HG02852 (cell line): ENCODE measurements around the gene TTC1.
"Not testable (repeated sequence)": the region's sequence is repeated elsewhere in the genome, so short reads cannot be mapped to it uniquely, and the experiment has no call there.

Experiments
- ATAC-seq: cut with Tn5 transposase; IDR thresholded peaks from one replicate; pipeline ENCODE4 v1.9.1; 2021; ENCODE audit warnings: mild to moderate bottlenecking, moderate library complexity; ENCODE audit not compliant: unreplicated experiment

Gene TTC1, protein sequence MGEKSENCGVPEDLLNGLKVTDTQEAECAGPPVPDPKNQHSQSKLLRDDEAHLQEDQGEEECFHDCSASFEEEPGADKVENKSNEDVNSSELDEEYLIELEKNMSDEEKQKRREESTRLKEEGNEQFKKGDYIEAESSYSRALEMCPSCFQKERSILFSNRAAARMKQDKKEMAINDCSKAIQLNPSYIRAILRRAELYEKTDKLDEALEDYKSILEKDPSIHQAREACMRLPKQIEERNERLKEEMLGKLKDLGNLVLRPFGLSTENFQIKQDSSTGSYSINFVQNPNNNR

DNA sequence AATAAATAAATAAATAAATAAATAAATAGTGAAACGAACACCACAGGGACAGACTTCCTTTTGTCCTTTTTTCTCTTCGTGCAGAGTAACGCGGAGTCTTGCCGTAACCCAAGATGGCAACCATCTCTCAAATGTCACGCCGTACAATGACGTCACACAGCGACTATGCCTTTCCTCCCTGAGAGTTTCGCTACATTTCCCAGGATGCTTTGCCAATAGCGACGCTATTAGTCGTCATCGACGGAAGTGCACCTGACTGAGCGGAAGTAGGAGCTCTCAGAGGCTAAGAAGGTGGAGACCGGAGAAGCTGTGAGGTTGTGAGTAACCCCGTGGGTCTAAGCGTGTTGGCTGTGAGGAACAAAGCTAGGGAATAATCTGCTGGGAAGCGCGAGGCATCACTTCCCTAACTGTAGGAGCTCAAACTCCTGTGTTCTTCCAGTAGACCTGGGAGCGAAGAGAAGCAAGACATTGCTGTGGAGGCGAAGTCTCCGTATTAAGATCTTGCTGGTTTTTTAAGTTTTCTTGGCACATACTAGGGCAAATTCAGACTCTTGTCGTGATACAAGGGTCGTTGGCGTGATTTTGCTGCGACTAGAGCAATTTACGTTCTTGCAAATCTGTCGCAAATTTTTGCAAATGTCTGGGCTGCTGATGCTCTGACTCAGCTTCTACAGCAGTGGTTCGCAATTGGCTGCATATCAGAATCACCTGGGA lies at the start of gene TTC1:
TSS of gene TTC1 (plus strand) at position 263 of the 714 bp plus-strand sequence. CDS start 1,390 bp downstream, outside the sequence.
- peak; percentile 100 for ATAC-seq

DNA sequence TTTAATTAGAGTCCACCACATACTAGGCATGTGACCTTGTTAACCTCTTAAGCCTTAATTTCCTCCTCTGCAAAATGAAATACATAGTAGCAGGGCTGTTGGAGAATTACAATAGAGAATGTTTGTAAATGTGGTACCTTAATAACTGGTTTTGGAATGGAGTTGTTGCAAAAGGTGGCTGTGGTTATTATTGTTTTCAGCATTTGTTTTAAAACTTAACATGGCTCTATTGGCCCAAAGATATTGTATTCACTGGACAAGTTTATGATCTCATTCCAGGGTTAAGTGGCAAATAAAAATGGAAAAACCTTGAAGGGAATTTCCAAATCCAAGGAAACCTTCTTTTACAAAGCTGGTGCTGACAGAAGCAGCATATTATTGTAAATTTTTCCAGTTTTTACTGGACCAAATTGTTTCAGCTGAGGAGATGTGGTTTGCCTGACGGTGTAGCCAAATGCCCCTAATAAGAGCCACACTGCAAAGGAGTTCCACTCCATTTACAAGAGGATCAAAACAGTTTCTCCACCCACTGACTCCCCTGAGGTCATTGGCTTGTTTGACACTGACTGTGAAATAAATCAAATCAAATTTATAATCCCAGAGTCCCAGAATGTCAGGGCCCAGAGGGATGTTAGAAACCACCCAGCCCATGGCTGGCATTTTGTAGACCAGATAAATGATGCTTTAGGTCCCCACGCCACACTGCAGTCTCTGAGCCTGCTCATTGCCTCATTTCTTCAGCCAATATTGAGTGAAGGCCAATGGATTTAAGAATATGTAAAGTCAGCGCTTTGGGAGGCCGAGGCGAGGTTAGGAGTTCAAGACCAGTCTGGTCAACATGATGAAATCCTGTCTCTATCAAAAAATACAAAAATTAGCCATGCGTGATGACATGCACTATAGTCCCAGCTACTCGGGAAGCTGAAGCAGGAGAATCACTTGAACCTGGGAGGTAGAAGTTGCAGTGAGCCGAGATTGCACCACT lies 47.5 kb upstream of the TTC1 start:
- no peak for ATAC-seq

DNA sequence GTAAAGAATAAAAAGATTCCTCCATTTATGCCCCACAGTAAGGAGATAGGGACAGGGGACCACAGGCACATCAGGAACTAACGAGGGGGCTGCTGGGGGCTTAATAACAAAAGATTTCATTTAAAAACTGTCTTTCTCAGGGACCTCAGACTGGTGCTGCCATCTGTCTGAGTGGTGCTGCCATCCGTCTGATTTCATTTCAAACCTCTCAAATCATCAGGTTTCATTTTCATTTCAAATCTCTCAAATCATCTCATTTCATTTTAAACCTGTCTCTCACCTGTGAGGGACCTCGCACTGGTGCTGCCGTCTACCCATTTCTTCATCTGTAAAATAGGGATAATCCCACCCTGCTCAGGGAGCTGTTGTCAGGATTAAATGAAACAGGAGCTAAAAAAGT lies 46.7 kb upstream of the TTC1 start:
- no peak for ATAC-seq

DNA sequence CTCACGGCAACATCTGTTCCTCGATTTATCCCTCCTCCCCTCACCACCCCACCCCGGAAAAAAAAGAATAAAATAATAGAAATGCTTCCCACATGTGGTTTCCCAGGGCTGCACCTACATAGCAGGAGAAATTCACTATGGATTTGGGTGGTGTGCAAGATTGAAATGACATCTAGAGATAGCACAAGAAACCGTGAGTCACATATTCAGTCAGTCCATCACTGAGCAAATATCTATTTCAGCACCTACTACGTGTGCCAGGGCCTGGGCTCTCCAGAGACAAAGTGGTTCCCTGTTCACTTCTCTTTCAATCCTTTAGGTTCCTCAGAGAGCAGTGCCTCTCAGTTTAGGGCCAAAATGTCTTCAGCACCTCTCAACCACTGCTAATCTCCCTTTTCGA lies 45.0 kb upstream of the TTC1 start:
- ATAC-seq = no peak

DNA sequence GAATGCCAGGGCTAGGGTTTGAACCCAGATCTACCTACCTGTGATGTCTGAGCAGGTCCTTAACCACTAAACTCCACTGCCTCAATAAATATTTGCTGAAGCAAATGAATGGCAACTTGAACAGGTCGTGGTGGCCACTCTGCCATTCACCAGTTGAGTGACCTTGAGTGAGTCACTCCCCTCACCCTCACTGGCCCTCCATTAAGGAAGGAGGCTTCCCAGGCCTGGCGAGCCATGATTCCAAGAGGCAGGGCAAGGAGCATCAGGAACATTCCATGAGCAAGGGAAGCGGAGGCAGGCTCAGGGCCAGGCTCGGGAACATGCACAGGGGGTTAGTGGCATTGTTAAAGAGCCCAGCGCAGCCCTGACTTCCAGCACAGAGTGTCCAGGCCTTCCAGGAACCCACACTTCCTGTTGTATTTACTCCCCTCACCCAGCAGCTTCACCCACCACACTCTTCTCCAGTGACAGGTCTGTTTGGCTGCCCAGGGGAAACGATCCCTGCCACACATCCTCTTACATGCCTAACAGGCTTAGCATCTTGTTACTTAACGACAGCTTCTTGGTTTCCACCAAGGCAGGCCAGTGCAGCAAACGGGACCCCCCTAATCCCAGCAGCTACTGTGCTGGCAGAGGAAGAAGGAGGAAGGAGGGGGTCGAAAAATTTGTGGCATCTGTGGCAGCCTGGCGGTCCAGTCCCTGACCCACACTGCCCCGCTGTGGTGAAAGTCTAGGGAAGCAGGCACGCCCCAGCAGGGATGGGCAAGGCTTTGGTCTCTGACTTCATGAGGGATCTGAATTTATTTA lies 43.7 kb upstream of the TTC1 start:
- ATAC-seq = no peak

DNA sequence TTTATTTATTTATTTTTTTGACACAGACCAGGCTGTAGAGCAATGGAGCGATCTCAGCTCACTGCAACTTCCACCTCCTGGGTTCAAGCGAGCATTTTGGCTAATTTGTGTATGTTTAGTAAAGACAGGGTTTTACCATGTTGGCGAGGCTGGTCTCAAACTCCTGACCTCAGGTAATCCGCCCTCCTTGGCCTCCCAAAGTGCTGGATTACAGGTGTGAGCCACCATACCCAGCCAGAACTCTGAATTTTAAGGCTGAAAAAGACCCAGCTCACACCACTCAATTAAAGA lies 43.2 kb upstream of the TTC1 start:
- ATAC-seq = not testable (repeated sequence)

DNA sequence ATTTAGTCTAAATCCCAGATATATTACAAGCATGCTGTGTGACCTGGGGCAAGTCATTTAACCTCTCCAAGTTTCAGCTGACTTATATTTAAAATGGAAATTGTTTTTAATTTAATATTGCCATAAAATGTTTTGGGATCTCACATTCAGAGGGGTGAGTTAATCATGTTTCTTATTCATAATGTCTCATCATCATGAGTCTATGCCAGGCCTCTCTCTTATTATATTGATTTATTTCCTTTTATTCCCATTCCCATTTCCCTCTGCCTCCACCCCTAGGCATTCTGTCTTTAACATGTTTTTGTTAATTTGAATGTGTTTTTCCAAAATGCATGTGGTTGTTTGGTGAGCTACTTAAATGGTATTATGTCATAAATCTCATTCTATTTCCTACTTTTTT lies 39.0 kb upstream of the TTC1 start:
- no peak for ATAC-seq

DNA sequence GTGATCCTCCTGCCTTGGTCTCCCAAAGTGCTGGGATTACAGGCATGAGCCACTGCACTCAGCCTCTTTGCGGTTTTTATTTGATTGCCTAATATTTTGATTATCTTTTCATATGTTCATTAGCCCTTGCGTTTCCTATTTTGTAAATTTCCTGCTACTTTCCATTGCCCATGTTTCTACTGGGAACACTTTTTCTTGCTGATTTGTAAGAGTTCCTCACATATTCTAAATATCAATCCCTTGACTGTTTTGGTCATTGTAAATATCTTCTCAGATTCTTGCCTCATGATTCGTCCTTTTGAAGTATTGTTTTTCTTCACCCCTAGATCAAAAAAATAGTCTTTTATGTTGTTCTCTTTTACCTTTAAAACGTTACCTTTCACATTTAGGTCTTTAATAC lies 37.9 kb upstream of the TTC1 start:
- ATAC-seq = no peak

DNA sequence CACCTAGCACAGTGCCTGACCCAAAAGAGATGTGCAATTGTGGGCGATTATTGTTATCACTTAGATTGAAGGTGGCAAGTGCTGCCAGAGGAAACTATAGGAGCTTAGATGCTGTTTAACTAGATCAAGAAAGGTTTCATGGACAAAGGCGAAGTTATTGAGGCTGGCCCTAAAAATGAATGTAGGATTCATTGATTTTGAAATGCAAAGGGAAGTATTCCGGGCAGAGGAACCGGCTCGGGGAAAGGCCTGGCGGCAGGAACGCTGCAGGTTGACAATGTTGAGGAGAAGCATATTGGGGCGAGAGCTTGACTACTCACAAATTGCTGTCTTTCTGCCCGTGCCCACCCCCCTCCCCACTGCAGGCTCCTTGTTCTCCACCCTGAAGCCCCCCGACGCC lies 37.4 kb upstream of the TTC1 start:
- ATAC-seq = no peak

DNA sequence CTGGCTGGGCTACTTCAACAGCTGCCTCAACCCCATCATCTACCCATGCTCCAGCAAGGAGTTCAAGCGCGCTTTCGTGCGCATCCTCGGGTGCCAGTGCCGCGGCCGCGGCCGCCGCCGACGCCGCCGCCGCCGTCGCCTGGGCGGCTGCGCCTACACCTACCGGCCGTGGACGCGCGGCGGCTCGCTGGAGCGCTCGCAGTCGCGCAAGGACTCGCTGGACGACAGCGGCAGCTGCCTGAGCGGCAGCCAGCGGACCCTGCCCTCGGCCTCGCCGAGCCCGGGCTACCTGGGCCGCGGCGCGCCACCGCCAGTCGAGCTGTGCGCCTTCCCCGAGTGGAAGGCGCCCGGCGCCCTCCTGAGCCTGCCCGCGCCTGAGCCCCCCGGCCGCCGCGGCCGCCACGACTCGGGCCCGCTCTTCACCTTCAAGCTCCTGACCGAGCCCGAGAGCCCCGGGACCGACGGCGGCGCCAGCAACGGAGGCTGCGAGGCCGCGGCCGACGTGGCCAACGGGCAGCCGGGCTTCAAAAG lies 36.9 kb upstream of the TTC1 start:
- ATAC-seq = no peak

DNA sequence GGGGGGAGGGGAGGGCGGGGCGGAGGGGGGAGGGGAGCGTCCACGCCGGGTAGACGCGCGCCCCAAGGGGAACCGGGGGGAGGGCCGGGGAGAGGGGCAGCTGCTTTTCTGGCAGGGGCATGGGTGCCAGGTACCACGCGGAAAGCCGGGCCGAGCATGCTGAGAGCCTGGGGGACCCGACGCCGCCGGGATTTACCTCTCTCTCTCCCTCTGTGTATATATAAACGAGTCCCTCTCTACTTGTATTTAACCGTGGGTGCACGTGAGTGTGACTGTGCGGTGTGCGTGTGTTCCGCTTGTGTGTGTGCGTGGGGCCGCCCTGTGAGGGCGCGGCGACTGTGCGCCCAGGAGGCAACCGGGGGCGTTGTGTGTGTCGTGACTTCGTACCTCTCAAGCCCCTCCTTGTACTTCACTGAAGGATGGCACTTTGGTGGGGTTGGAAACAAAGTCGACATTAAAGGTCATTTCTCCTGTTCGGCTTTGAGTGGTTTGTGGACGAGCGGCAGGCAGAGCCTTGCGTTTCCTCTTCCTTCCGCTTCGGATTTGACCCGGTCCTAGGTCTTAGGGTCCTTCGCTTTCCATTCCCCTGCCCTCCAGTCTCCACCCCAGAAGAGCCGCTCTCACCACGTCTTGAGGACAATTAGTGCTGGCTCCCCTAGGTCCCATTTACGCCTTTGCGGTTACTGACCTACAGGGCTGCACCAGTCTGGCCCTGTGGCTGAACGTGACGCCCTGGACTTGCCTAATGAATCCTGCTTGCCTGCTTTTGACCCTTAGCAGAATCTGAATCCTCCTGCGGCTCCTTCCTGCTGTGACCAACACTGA lies 36.2 kb upstream of the TTC1 start:
- no peak for ATAC-seq

DNA sequence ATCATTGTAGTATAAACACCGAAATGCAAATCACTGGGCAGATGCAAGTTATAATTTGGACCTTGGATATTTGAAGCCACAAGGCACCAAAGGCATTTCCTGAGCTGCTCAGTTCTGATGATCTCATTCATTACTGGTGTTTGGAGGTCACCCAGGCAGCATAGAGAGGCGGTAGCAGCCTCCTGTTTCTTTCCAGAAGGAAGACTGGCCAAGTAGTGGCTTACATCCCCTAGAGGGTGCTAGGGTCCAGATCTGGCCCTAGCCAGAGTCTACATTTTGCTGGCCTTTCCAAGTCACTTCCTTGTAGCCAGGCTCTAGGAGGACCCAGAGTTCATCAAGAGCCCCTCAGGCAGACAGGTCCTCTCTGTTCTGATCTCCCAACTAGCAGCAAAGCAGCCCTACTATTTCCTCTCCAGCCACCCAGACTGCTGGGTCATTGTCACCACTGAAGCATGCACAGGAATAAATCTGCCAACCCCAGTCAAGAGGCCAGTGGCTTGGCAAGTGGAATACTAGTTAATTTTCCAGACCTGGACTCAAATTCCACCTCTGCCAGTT lies 33.4 kb upstream of the TTC1 start:
- no peak for ATAC-seq

DNA sequence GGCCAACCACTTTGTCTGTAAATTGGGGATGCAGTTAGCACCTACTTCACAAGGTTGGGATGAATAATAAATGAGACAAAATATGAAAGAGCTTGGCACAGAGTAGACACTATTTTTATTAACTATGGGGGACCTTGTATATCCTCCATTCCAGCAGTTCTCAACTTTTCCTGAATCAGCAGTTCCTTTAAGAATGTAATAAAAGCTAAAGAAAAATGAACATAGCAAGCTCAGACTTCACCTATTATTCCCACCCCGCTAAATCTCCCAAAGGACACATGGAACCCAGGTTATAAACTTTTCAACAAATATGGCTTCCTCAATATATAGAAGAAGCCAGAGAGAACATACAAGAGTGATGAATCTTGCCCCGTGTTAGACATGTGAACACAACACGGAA lies 32.0 kb upstream of the TTC1 start:
- no peak for ATAC-seq

DNA sequence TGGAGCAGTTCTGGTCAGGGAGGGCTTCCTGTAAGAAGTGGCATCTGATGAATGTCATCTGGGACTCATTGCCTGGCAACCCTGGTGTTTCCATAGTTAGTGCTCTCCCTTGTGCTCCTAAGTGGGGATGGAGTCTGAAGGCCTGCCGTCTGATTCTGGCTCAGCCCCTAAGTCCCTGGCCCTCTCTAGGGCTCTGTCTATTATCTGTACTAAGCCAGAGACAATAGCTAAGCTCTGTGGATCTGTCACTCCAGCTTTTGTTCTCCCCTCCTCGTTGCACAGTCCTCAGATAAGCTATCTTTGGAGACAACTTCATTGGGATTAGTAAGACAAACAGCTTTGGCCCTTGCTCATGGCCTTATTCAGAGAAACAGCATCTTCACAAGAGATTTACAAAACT lies 30.6 kb upstream of the TTC1 start:
- ATAC-seq = no peak

DNA sequence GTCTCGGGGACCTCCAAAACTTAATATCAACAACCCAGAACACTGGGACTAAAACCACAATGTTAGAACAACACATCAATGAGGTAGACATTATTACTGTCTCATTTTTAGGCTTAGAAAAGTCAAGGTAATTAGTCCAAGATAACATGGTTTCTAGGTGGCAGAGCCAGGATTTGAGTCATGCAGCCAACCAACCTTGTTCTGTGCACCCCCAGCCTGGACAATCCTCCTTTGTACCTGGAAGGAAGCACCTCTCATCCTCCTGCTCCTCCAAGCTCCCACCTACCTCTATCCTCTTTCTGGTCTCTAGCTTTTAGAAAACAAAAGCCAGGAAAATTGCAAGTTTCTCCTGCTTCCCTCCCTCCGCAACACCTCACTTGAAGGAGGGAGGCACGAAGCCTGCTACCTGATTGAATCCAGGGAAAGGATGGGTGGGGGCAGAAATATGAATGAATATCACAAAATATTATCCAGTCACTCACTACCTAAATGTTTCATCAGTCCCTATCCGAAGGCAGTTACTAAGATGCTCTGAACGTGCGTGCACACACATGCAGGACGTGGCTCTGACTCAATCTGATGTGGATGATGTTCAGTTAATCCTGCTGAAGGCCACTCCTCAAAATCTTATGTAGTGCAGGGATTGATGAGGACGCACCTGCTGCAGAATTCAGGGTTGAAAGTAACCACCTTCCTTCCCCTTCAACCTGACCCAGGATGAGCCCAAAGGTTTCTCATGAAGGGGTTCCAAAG lies 26.3 kb upstream of the TTC1 start:
- ATAC-seq = no peak

DNA sequence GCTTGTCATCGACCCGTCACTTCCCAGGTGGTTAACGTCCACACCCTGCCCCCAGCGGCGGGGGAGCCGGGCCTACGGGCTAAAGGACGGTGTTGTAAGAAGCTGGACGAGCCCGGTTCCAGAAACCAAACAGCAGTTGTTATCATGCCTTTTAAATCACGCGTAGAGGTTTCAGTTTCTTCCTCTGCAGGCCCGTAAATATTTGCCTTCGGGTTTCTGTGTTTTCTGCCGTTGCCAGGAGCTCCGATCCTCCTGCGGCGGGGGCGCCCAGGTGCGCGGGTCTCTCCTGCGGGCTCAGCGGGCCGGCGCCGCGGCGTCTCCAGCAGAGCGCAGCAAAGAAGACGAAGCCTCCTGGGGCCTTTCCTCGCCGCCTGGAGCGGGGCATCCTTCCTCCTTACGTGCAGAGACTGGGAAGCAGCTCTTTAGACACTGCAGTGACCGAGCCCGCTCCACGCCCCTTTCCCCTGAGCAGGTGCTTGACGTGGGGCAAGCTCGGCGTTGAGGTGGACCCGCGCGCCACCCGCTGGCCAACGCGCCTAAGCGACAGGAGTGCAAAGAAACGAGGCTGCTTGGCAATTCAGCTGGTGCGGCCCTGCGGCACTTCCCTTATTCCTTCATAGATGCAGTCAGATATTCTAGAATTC lies 21.8 kb upstream of the TTC1 start:
- ATAC-seq = peak; percentile 92

DNA sequence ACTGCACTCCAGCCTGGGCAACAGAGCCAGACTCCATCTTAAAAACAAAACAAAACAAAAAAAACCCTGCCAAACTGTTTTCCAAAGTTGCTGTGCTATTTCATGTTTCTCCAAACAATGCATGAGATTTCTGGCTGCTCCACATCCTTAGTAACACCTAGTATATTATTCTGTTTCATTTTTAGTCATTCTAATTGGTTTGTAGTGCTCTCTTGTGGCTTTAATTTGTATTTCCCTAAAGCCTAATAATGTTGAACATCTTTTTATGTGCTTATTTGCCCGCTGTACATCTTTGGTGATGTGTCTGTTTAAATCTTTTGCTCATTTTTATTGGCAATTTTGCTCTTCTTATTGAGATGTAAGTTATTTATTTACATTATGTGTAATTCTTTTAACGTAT lies 18.4 kb upstream of the TTC1 start:
- no peak for ATAC-seq

DNA sequence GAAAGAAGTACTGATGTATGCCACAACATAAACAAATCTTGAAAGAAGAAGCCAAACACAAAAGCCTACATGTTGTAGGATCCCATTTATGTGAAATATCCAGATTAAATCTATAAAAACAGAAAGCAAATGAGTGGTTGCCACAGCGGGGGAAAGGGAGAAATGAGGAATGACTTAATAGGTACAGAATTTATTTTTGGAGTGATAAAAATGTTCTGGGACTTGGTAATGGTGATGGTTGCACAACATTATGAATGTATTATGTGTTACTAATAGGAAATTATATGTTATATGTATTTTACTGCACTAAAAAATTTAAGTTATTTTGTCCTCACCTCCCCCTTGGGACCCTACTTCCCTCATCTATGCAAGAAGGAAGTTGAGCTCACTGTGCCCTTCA lies 16.4 kb upstream of the TTC1 start:
- ATAC-seq = no peak
